AG04449 (cell line): Measurements from ENCODE around the gene IMMP2L.

Experiments used
- CTCF ChIA-PET: fragments of 350-600 bp; formaldehyde crosslinking; extraction: SDS; loops from one replicate; lab custom pipeline; 2021; ENCODE audit warnings: antibody characterized with exemption; lab: Yijun Ruan, JAX
- POLR2A ChIA-PET: fragments of 400-600, 350-600 bp; formaldehyde crosslinking; extraction: SDS; loops from one replicate; lab custom pipeline; 2020; ENCODE audit warnings: antibody characterized with exemption, inconsistent platforms; lab: Yijun Ruan, JAX
- DNase-seq: peaks from one replicate; pipeline ENCODE4 v3.0.0-alpha.2; 2010; ENCODE audit warnings: low read depth, low spot score
- H3K4me3 ChIP-seq: 2 replicates; pipeline ENCODE4 v1.5.1; 2011; ENCODE audit warnings: low read depth, mild to moderate bottlenecking, control low read depth, low read length
- TF ChIP-seq, protein P1 (sequence below): IDR thresholded peaks from one replicate; pipeline ENCODE4 v1.5.1; 2011; ENCODE audit warnings: mild to moderate bottlenecking, moderate library complexity, low read length, control low read depth, inconsistent platforms; ENCODE audit not compliant: insufficient read depth; ENCODE audit errors: missing control alignments

IMMP2L gene

DNA sequence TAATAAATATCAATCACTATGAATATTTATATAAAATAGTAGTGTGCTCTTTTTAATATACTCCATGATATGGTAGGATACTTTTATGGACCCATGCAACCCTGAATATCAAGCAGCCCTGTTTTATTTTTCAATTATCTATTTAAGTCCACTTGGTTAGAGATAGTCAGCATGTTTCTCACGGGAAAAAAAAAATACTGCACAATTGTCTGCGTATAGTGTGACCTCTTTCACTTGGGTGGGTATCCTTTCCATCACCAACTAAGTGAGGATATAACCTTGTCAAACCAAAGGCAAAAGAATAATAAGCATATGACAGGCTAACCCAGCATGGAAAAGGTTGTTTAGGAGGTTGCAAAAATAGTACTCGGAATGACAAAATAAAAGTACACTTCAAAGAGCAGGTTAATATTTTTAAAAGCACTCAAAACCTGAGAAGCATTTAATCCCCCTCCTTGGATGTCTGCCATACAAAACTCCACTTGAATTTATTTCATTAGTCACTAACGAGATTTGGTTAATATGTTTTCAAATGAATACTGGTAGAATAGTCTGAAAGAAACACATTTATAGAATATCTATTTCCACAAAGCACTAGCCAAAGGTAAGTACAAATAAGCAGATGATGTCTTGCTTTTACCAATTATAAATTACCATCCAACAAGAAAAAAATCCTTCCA lies 76.5 kb downstream of the IMMP2L start:
- ChIA-PET POLR2A (no interaction called here), CTCF (no interaction called here)
- no peak for DNase-seq
- H3K4me3 ChIP-seq, result no peak overlapping the region
- TF ChIP-seq, protein P1, sequence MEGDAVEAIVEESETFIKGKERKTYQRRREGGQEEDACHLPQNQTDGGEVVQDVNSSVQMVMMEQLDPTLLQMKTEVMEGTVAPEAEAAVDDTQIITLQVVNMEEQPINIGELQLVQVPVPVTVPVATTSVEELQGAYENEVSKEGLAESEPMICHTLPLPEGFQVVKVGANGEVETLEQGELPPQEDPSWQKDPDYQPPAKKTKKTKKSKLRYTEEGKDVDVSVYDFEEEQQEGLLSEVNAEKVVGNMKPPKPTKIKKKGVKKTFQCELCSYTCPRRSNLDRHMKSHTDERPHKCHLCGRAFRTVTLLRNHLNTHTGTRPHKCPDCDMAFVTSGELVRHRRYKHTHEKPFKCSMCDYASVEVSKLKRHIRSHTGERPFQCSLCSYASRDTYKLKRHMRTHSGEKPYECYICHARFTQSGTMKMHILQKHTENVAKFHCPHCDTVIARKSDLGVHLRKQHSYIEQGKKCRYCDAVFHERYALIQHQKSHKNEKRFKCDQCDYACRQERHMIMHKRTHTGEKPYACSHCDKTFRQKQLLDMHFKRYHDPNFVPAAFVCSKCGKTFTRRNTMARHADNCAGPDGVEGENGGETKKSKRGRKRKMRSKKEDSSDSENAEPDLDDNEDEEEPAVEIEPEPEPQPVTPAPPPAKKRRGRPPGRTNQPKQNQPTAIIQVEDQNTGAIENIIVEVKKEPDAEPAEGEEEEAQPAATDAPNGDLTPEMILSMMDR, result no peak

DNA sequence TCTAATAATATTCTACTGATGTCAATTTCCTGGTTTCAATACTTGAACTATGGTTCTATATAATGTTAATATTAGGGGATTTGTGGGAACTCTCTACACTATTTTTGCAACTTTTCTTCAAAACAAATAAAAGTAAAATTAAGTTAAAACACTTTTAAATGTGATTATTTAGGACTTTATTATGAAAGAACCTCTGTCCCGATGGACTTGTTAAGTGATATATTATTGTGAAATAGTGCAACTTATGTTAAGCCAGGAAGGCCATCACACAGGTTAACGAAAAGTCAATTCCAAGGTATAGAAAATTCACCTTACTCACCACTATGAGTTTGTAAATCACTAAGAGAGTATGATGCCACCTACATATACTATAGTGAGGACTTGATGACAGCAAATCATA lies 79.2 kb downstream of the IMMP2L start:
- no peak for DNase-seq
- ChIA-PET POLR2A (no interaction called here), CTCF (no interaction called here)
- H3K4me3 ChIP-seq, result no peak overlapping the region
- TF ChIP-seq, protein P1, result no peak

DNA sequence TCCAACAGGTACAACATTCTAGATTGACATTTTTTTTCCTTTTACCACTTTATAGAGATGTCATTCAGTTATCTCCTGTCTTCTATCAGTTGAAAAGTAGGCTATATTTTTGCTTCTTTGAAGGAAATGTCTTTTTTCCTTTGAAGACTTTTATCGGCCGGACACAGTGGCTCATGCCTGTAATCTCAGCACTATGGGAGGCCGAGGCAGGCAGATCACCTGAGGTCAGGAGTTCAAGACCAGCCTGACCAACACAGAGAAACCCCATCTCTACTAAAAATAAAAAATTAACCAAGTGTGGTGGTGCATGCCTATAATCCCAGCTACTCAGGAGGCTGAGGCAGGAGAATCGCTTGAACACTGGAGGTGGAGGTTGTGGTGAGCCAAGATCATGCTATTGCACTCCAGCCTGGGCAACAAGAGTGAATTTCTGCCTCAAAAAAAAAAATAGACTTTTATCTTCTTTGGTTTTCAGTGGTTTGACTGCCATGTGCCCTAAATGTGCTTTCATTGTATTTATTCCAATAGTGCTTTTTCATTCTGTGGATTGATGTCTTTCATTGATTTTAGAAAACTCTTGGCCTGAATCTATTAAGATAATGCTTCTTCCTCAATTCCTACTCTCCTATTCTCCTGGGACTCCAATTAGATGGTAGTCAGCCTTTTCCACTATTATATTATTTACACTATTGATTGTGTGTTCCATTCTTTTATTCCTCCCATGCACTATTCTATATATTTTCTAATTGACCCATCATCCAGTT lies 84.6 kb downstream of the IMMP2L start:
- no peak overlapping the region for H3K4me3 ChIP-seq
- no peak for DNase-seq
- CTCF ChIA-PET, result no interaction called here
- POLR2A ChIA-PET, result no interaction called here
- TF ChIP-seq, protein P1, result no peak

DNA sequence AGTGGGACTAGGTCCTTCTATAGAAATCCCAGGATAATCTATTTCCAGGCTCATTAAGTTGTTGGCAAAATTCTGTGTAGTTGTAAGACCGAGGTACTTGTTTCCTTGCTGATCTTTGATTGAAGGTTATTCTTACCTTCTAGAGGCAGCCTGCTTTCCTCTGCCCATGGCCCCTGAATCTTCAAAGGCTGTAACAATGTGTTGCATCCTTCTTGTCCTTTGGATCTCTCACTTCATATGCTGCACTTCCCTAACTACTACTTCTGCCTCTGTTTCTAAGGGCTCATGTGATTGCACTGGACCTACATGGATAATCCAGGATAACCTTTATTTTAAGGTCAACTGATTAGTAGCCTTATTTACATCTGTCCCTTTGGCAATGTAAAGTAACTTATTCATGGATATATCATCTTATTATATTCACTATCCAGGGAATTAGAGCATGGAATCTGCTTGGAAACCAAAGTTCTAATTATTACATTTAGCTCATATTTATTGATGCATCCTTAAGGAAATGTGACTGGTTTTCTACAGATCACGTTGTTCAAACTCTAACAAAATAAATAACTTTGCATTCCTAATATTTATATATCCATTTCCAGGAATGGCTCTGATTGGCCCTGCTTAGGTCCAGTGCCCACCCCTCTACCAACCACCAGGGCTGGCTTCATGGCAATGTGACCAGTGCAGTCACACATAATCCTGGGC lies 85.6 kb downstream of the IMMP2L start:
- POLR2A ChIA-PET, result no interaction called here
- CTCF ChIA-PET, result no interaction called here
- TF ChIP-seq, protein P1, result no peak
- no peak for DNase-seq
- no peak overlapping the region for H3K4me3 ChIP-seq

DNA sequence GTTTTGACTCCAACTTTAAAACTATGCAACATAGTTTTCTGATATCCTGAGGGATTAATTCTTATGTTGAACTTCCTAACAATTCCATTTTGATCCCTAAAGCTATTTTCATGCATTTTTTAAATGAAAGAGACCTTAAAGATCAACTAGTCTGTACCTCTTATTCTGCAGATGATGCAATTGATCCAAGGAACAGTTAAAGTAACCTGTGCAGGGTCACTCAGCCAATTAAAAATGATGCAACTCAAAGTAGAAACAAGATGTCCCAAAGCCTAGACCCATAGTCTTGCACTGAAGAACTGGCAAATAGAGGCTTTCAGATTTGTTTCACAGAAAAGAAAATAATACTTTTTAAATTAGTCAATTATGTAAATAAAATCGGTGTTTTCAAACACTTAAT lies 86.3 kb downstream of the IMMP2L start:
- ChIA-PET CTCF (no interaction called here), POLR2A (no interaction called here)
- DNase-seq, result no peak
- TF ChIP-seq, protein P1, result no peak
- no peak overlapping the region for H3K4me3 ChIP-seq

DNA sequence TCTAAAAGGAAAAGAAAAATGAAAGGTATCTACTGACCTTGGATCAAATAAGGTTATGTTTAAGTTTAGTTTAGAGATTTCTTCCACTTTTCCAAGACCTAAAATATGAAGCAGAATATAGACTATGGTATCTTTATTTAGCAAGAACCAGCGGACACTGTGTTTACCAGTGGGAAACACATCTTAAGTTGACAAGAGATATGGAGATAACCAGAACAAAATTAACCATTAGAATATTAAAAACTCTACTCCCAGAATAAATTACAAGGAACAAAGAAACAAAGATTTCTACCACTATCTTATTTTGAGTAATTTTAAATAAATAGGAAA lies 86.9 kb downstream of the IMMP2L start:
- ChIA-PET CTCF (no interaction called here), POLR2A (no interaction called here)
- DNase-seq, result no peak
- H3K4me3 ChIP-seq, result no peak overlapping the region
- TF ChIP-seq, protein P1, result no peak
